ENCODE data around the gene FKBP10. TPM values are rescaled to one million over a fixed set of nuclear protein-coding genes. Genes with fewer than 3 reads are reported as not detected.
"Not testable (repeated sequence)": the region's sequence is repeated elsewhere in the genome, so short reads cannot be mapped to it uniquely, and the experiment has no call there.

FKBP10 gene
- total RNA-seq, 6 donors from 2014 or later = 8.9 to 59.7 (median 29.3) TPM

DNA sequence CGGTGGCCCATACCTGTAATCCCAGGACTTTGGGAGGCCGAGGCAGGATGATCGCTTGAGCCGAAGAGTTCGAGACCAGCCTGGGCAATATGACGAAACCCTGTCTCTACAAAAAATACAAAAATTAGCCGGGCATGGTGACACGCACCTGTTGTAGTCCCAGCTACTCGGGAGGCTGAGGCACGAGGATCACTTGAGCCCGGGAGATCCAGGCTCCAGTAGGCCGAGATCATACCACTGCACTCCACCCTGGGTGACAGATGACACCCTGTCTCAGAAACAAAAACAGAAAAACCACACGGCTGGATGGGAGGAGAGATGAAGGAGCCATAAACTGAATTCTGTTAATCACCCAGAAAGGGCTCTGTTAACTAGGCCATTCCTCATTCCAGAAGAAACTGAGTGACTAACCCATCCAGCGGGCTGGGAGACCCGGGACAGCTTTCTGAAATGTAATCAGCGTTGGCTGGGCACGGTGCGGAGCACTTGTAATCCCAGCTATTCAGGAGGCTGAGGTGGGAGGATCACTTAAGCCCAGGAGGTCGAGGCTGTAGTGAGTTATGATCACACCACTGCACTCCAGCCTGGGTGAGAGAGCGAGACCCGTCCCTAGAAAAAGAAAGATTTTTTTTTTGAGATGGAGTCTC lies 23.9 kb downstream of the FKBP10 start:
- Histone ChIP-seq H3K27me3 (no peaks in the 10 kb centered on the region), H3K9me3 (no peaks in the 10 kb centered on the region), H3K4me3 (peak overlapping the region; percentile 77 to 94 (median 90)), H3K27ac (peak overlapping the region; percentile 16 to 85 (median 76)), H3K4me1 (peaks cover 5 to 23% (median 13%) of the 10 kb centered on the region in 4 donors), H3K36me3 (peaks cover 0 to 13% (median 4%) of the 10 kb centered on the region in 4 donors)
- DNase-seq = no peak
- no peak for ATAC-seq (ENCODE audit: low FRiP score in 2 of 2)
- 44 to 54% methylated on average over 21 of the region's 21 CpGs for WGBS, 2 donors
- no peak for TF ChIP-seq POLR2A (IDR thresholded peaks at IDR 0.05)
- no peak for TF ChIP-seq POLR2AphosphoS5 (IDR thresholded peaks at IDR 0.05)
- TF ChIP-seq, protein P1, sequence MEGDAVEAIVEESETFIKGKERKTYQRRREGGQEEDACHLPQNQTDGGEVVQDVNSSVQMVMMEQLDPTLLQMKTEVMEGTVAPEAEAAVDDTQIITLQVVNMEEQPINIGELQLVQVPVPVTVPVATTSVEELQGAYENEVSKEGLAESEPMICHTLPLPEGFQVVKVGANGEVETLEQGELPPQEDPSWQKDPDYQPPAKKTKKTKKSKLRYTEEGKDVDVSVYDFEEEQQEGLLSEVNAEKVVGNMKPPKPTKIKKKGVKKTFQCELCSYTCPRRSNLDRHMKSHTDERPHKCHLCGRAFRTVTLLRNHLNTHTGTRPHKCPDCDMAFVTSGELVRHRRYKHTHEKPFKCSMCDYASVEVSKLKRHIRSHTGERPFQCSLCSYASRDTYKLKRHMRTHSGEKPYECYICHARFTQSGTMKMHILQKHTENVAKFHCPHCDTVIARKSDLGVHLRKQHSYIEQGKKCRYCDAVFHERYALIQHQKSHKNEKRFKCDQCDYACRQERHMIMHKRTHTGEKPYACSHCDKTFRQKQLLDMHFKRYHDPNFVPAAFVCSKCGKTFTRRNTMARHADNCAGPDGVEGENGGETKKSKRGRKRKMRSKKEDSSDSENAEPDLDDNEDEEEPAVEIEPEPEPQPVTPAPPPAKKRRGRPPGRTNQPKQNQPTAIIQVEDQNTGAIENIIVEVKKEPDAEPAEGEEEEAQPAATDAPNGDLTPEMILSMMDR (IDR thresholded peaks at IDR 0.05) = no peak
- no peak for TF ChIP-seq EP300 (IDR thresholded peaks at IDR 0.05)

DNA sequence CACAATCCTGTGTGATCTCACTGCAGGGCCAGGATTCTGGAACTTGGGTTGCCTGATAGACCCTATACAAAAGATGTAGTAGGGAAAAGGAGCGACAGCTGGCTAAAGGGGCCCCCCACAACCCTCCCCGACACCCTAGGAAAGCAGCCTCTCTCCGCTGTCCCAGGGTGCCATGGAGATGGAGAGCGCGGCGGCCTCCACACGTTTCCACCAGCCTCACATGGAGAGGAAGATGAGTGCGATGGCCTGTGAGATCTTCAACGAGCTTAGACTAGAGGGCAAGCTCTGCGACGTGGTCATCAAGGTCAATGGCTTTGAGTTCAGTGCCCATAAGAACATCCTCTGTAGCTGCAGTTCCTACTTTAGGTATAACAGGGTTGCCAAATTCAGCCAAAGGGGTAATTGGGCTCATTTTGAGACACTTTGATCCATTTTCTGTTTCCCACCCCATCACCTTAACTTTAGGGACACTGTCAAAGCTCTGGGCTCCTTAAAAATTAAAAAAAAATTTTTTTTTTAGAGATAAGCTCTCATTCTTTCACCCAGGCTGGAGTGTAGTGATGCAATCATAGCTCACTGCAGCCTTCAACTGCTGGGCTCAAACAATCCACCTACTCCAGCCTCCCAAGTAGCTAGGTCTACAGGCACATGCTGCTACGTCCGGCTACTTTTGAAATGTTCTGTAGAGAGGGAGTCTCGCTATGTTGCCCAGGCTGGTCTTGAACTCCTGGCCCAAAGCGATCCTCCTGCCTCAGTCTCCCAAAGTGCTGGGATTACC lies 25.1 kb downstream of the FKBP10 start, which contains the start of gene KLHL10:
TSS of gene KLHL10 (plus strand) at position 65 of the 778 bp plus-strand sequence. CDS start at position 173, 108 bp downstream.
- Histone ChIP-seq H3K4me1 (peaks cover 5 to 23% (median 13%) of the 10 kb centered on the region in 4 donors), H3K27me3 (no peaks in the 10 kb centered on the region), H3K27ac (peak within 1 kb of the TSS in 2 of 4 donors; percentile 74 to 78), H3K4me3 (peak within 1 kb of the TSS in 3 of 4 donors; percentile 77 to 94 (median 91)), H3K36me3 (peaks cover 0 to under 1% (median 0%) of the 10 kb centered on the region in 4 donors), H3K9me3 (no peaks in the 10 kb centered on the region)
- ATAC-seq (ENCODE audit: low FRiP score in 2 of 2) (no peak), DNase-seq (no peak)
- WGBS, 2 donors = 89% methylated on average over 15 of the region's 15 CpGs
- TF ChIP-seq EP300 (IDR thresholded peaks at IDR 0.05) (no peak), POLR2AphosphoS5 (IDR thresholded peaks at IDR 0.05) (no peak), POLR2A (IDR thresholded peaks at IDR 0.05) (no peak)
- TF ChIP-seq, protein P1 (IDR thresholded peaks at IDR 0.05) = no peak

DNA sequence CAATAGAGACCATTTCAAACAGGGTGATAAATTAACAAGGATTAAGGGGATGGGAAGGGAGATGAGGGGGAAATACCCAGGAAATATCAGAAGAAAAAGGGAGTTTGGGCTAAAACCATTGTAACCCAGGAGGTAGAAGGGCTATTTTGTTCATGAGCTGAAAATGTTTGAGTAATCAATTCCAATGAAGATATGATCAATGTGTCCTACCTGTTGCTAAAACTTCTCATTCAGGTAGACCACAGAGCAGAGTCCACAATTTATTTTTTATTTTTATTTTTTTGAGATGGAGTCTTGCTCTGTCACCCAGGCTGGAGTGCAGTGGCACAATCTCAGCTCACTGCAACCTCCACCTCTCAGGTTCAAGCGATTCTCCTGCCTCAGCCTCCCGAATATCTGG lies 26.6 kb downstream of the FKBP10 start:
- not testable (repeated sequence) for H3K36me3 ChIP-seq; H3K27me3 ChIP-seq; H3K27ac ChIP-seq; H3K4me3 ChIP-seq; DNase-seq; ATAC-seq (ENCODE audit: low FRiP score in 2 of 2); H3K9me3 ChIP-seq
- peaks cover 5 to 22% (median 13%) of the 10 kb centered on the region in 4 donors for H3K4me1 ChIP-seq
- WGBS, 2 donors = 96 to 97% methylated on average over 2 of the region's 2 CpGs

DNA sequence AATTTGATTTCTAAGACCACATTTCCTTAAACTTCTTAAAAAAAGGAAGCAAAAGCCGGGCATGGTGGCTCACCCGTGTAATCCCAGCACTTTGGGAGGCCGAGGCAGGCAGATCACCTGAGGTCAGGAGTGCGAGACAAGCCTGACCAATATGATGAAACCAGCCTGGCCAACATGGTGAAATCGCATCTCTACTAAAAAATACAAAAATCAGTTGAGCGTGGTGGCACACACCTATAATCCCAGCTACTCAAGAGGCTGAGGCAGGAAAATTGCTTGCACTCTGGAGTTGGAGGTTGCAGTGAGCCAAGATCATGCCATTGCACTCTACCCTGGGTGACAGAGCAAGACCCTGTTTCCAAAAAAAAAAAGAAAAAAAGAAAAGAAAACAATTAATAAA lies 28.0 kb downstream of the FKBP10 start:
- not testable (repeated sequence) for H3K36me3 ChIP-seq; H3K4me3 ChIP-seq; H3K27ac ChIP-seq; ATAC-seq (ENCODE audit: low FRiP score in 2 of 2); DNase-seq; H3K9me3 ChIP-seq; H3K27me3 ChIP-seq
- WGBS, 2 donors = 64 to 85% methylated on average over 6 of the region's 6 CpGs
- H3K4me1 ChIP-seq = peaks cover 0 to 10% (median 6%) of the 10 kb centered on the region in 4 donors

DNA sequence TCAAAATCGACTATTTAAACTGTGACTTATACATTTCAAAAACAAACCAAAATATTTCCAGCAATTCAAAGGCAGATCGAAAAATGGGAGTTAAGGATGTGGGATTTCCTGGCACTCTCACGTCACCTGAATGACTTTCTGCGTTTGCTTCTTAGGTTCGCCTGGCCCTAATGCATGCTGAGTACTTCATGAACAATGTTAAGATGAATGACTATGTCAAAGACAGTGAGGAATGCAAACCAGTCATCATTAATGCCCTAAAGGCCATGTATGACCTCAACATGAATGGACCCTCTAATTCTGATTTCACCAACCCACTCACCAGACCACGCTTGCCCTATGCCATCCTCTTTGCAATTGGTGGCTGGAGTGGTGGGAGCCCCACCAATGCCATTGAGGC lies 32.2 kb downstream of the FKBP10 start:
- Histone ChIP-seq H3K36me3 (peaks cover 0 to 3% (median 0%) of the 10 kb centered on the region in 4 donors), H3K27ac (no peak overlapping the region), H3K27me3 (no peaks in the 10 kb centered on the region), H3K9me3 (no peaks in the 10 kb centered on the region), H3K4me3 (no peak overlapping the region), H3K4me1 (peaks cover 0 to 6% (median 3%) of the 10 kb centered on the region in 4 donors)
- DNase-seq (no peak), ATAC-seq (ENCODE audit: low FRiP score in 2 of 2) (no peak)
- WGBS, 2 donors = 92 to 94% methylated on average over 5 to 6 of the region's 6 CpGs
- no peak for TF ChIP-seq EP300 (IDR thresholded peaks at IDR 0.05)
- TF ChIP-seq POLR2AphosphoS5 (IDR thresholded peaks at IDR 0.05) = no peak
- TF ChIP-seq POLR2A (IDR thresholded peaks at IDR 0.05) = no peak
- TF ChIP-seq, protein P1 (IDR thresholded peaks at IDR 0.05) = no peak

Measured in upper lobe of left lung (tissue), 6 donors.